NCI-H345 treated with DMSO at 0.1 percent for 48 hours (cell line): ENCODE results near the gene DNAH8.
"Not testable (repeated sequence)": the region's sequence is repeated elsewhere in the genome, so short reads cannot be mapped to it uniquely, and the experiment has no call there.

Source experiments
- DNase-seq: peaks from one replicate; lab custom pipeline; 2025; ENCODE audit not compliant: unreplicated experiment; lab: John Stamatoyannopoulos, UW

The DNAH8 gene

DNA sequence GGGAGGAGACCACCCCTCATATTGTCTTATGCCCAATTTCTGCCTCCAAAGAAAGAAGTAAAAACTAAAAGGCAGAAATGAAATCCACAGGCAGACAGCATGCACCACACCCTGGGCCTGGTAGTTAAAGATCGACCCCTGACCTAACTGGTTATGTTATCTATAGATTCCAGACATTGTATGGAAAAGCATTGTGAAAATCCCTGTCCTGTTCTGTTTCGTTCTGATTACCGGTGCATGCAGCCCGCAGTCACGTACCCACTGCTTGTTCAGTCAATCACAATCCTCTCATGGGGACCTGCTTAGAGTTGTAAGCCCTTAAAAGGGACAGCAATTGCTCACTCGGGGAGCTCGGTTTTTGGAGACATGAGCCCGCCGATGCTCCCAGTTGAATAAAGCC lies 81.3 kb downstream of the DNAH8 start:
- DNase-seq, result not testable (repeated sequence)

DNA sequence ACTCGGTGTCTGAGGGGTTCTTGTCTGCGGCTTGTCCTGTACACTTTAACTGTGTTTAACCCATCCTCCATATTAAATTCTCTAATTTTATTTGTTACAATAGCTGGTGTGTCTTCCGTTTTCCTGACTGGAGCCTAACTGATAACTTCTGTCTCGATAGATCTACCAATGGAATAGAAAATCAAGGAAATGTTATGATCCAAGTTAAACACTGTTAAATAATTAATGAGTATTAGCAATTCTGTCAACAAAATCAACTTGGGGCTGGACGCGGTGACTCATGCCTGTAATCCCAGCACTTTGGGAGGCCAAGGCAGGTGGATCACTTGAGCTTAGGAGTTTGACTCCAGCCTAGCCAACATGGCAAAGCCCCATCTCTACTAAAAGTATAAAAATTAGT lies 81.7 kb downstream of the DNAH8 start:
- no peak for DNase-seq

DNA sequence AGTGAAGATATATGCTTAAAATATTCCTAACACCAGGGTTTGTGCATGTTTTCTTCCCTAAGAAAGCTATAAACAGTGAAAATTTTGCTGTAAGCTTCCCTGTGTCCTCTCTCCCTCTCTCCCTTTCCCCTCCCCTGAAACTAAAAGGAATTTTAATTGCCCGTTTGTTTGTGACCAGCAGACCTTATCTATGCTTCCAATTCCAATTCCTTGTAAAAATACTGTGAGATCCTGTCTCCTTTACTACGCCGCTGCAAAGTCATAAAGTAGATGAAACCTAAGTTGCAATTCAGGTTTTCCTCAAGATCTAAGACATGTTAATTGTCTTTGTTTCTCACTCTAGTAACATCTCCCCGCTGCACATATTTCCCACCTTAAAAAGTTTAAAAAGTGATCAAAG lies 82.3 kb downstream of the DNAH8 start:
- no peak for DNase-seq

DNA sequence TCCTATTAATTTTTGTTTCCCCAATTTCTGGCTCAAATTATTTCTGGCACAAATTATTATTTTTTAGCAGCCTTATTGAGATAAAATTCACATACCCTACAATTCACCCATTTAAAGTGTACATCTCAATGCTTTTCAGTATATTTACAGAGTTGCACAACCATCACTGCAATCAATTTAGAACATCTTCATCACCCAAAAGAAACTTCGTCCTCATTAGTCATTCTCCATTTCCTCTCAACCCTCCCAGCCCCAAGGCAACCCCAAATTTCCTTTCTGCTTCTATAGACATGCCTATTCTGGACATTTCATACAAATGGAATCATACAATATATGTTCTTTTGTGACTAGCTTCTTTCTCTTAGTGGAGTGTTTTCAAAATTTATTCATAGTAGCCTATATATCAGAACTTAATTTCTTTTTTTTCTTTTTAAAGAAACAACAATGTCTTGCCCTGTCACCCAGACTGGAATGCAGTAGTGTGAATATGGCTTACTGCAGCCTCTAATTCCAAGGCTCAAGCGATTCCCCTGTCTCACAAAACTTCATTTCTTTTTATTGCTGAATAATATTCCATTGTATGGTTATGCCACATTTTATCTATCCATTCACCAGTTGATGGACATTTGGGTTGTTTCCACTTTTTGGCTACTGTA lies 84.5 kb downstream of the DNAH8 start:
- no peak for DNase-seq

DNA sequence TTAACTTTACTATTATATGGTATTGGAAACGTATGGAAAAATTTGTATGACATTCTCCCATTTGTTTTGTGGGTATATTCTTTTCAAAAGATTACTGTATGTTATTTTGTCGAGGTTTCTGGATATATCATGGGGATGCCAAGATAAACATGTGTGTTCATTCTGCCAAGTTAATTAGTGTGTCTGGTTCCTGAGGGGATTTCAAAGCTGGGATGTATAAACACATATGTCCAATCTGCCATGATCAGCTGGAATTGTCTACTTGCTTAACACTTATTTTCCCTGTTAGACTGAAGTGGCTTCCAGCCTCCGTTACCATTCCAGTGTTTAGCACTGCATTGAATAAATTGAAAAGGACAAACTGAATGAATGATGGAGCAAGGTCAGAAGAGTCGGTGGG lies 86.2 kb downstream of the DNAH8 start:
- no peak for DNase-seq

DNA sequence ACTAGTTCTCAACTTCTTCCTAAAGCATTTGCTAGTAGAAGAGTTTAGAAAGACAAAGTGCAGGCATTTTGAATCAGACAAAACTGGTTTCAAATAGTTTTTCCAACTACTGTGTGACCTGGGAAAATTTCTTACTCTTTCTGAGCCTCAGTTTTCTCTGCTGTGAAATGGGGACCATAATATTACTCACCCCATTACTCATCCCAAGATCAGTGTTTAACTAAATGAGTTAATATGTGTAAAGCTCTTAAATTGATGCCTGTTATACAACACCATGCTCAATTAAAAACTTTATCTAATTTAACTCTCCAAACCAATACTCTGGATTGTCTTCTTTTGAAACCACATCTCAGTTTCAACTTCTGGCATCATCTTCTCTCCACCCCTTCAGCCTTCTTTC lies 87.4 kb downstream of the DNAH8 start:
- no peak for DNase-seq

DNA sequence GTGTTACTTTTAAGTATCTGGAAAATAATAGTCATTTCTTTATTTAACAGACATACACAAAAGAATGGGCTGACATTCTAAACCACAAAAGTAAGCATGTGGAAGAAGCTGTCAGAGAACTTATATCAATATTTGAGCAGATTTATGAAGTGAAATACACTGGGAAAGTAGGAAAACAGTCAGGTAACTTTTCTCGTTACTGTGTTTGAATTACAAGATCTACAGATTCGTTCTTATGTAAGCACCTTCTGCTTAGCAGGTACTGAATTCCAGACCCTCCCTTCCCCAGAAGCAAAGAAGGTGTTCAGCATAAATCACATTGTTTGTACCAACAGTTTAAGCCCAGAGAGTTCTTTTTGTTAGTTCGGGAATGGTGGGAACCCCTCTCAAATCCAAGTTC lies 88.0 kb downstream of the DNAH8 start:
- DNase-seq, result no peak

DNA sequence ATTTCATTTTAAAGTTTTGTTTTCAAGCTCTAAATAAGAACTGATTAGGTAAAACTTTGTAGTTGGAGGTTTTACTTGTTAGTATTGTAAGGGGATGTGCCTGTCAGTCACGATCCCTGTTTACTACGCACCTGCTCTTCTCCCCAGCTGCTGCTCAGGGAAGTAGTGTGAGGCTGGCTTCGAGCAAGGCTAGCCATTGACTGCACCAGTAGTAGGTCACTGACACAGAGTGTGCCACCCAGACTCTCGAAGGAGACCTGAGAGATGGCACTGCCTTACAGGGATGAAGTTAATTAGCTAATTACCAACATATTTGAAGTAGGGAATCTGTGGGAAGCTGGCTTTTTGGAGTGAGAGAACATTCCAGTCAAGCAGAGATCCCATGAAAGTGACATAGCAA lies 89.2 kb downstream of the DNAH8 start:
- no peak for DNase-seq

DNA sequence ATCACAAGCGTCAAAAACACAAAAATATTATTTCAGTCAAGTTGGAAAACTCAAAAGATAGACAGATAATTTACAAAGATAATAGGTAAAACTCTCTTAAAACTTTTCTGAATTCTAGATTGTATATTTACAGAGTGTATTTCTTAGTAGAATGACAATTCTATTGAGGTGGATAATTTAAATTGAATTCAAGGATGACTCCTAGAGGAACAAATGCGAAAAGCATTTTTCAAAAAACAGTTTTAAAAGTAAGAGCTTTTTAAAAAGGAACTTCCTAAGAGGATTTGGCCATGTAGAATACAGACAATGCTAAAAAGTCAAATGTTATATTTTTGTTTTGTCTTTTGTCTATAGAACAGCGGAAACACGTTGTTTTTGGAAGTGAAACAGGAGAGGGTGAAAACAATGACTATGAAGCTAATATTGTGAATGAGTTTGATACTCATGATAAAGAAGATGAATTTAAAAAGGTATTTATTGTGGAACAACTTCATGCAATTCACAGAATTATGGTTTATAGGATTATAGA lies 90.1 kb downstream of the DNAH8 start:
- no peak for DNase-seq

DNA sequence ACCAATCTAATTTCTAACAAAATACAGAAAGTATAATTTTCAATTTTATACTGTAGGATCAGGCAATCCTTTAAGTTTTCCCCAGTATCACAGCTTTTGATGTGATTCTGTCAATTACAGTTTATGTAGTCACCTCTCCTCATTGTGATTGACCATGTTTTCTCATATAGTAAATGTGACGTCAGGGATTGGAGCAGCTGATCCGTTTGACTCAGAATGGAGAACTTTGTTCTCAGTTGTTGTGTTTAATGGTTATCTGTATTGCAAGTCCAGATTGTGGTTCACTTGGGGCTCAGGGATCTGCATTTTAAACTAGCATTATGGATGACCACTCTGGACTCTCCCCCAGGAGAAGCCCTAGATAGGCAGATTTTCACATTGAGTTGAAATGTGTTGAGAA lies 90.6 kb downstream of the DNAH8 start:
- no peak for DNase-seq

DNA sequence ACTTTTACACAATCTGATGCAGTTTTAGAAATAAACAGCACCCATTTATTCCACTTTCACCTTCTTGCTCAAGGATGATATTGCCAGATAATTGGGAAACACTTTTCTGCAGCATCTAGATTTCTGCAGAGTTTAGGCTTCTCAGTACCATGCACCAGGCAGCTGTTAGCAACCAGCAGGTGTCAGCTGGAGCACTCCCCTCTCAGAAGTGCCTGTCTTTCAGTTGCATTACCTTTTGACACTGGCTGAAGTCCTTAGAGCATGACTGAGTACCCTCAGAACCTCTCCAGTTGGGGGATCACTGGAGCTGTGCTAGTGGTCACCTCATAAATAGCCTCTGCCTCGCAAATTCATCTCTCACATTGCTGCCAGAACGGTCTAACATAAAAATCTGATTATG lies 91.2 kb downstream of the DNAH8 start:
- peak; percentile 19 for DNase-seq

DNA sequence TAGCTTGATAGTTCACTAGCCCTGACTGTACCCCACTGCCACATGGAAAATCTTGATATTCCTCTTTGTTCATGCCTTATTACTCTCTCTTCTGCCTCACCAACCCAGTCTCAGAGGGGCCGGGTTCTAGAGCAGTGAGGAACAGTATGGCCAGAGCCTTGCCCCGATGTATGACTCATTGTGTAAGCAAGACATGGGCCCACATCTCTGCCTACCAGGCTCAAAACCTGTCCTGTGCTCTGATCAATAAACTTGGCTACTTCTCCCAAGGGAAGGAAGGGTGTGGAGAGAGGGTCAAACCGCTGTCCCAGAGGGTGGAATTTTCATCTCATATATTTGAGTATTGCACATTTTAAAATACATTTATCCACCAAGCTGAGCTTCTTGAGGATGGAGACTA lies 91.7 kb downstream of the DNAH8 start:
- no peak for DNase-seq

DNA sequence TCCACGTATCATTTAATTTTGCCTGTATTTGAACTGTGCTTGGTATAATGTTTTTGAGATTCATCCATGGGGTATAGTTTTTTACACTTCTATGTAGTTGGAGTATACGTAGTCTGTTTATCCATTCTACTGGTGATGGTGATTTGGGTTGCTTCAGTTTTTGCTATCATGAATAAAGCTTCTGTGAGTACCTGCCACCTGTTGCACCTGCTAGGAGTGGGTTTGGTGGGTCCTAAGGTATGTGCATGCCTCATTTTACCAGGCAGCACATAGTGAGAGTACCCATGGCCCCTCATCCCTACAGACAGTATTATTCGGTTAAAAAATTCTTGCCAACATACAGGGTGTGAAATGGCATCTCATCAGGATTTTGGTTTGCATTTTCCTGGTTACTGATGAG lies 92.9 kb downstream of the DNAH8 start:
- DNase-seq, result no peak

DNA sequence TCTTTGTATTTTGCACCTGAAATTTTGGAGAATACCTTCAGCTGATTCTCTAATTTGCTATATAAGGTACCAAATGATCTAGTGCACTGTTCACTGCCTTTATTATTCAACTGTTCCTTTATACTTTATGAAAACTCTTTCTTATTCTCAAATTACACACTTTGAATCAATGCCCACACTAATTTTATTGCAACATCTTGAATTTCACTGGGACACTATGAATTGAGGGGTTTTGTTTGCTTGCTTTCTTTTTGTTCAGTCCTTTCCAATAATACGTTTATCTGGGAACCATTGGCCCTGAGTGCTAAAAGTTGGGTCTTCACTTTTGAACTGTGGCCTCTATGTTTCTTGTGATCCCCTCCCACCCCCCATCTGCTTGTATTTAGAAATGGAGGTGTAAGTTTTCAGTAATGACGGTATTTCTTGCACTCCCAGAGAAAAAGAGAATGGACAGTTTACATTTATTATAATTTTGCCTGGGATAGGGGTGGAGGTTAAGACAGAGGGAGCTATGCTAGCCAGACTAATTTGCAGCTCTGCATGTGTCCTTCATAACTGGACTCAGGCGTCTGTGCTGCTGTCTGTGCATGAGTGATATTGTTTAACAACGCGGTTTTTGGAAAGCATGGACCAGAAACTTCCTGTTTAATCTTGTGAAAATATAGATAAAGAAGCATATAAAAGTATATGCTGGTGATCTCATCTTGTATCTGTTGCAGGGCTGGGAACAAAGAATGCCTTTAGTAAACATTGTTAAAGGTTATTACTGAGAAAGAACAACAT lies 98.1 kb downstream of the DNAH8 start:
- DNase-seq, result no peak

DNA sequence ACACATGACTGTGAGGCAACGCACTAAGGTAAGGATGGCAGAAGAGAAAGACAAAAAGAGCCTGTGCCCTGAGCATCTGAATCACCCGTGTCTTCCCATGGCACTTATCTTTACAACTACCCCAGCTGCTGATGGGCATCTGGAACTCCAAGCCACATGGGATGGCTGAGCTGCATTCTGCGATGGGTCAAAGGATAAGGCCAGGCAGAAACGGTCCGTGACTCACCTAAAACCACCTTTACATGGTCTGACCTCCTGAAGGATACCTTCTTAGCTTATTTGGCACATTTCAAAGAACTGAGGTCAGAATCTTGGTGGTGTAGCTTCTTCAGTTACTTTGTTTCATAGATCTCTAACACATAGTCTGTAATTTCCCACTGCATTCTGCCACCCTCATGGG lies 99.7 kb downstream of the DNAH8 start:
- no peak for DNase-seq

DNA sequence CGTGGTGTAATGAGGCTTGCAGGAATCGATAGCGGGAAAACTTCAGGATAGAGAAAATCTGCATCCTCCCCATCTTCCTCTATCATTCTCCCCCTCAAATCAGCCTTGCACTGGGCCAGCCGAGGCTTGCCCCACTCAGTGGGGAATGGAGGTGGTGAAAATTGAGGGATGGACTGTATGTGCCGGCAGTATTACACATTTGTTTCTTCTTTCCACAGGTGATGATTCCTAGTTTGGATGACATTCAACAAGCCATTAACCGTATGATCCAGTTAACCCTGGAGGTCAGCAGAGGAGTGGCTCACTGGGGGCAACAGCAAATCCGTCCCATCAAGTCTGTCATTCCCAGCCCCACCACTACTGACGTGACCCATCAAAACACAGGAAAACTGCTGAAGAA lies 100.1 kb downstream of the DNAH8 start:
- no peak for DNase-seq

DNA sequence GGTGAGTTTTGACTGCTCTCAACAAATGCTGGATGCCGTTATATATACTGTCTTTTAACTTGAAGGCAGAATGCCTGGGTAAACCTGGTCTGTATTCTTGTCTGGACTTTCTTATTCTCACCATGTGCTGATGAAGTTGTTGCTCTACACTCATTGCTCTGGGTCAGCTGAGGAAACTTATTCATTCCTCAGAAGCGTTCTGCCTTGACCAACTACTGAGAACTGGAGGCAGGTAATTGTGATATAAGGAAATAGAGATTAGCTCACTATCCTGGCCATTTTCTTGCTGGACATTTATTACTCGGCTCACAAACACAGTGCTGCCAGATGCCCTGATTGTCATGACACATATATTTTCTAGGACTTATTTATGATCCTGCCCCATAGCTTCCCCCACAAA lies 103.6 kb downstream of the DNAH8 start:
- no peak for DNase-seq

DNA sequence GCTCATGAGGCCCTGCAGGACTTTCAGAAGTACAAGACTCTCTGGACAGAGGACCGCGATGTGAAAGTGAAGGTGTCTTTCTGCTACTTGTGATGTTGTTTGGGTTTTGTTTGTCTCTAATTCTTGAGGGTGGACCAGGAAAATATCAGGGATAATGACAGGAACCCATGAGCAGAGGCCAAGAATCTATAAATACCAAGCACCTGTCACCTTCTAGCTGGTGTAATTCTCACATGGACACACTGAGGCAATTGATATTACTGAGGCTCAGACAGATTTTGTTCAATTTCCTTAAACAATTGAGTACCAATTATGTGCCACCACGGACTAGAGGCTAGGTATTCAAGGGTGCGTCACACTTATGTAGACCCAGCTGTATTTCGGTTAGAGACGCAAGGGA lies 107.9 kb downstream of the DNAH8 start:
- no peak for DNase-seq

DNA sequence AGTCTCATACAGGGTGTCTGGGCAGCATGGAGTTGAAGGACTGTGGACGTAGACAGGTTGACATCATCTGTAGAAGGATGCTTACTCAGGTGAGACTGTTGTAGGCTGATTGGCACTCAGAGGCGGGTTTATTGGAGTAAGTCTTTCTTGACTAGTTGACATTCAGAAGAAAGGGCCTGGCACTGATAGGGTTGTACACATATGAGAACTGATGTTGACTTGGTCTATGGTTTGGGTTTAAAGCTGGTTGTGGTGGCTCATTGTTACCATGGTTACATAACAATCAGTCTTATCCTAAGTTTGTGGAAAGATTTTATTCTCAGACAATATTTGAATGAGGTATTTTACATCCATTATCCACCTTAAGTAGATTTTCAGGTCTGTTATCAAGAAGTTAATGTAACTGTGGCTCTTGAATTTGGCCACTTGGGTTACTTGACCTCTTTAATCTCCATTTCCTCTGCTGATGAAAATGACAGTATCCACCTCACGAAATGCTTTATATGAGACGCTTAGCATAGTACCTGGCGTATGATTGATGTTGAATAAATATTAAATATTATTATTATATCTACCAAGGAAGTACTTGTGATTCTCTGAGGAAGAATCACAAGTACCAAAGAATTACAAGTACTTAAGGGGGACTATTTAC lies 109.3 kb downstream of the DNAH8 start:
- no peak for DNase-seq

DNA sequence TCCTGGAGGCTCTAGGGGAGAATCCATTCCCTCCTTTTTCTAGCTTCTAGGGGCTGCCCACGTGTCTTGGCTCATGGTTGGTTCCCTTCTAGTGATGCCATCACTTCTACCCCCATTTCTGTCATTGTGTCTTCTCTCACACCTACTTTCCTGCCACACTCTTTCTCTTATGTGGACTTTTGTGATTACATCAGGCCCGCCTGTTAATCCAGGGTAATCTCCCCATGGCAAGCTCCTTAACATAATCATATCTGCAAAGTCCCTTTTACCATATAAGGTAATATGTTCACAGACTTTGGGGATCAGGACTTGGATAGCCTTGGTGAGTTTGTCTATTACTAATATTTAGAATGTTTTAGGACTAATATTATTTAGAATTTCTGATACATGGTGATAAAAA lies 111.9 kb downstream of the DNAH8 start:
- no peak for DNase-seq

DNA sequence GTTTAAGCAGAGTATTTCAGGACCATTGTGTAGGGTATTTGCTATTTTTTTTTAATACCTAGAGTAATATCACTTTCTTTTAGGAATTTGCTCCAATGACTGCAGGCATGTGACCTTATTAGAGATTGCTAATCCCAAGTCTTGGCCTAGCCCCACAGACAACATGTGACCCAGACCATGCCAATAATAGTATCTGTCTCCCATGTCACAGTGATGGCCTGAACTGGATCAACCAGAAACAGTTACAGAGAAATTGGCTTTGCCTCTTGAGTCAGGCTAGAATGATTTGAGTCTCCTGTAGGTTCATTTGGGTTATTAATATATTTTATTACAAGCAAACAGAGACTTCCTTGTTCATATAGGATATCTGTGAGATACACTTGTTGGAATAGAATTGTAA lies 116.8 kb downstream of the DNAH8 start:
- no peak for DNase-seq

DNA sequence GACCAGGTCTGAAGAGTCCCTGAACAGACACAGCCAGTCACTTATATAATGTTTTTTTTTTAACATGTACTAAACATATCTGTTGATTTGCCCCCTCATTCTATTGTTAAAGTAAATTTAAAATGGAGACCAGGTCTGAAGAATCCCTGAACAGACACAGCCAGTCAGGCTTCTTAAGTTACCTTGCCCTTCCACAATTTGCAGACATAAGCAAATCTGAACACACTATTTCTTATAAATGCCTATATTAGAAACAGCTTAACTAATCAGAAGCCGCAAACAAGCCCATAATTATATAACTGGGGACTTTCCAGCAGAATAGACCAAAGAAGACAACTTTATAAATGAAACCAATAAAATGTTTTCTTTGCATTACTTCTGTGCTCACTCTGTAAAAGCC lies 118.2 kb downstream of the DNAH8 start:
- DNase-seq, result no peak
